ENCODE measurements around the gene BLOC1S4.

DNA sequence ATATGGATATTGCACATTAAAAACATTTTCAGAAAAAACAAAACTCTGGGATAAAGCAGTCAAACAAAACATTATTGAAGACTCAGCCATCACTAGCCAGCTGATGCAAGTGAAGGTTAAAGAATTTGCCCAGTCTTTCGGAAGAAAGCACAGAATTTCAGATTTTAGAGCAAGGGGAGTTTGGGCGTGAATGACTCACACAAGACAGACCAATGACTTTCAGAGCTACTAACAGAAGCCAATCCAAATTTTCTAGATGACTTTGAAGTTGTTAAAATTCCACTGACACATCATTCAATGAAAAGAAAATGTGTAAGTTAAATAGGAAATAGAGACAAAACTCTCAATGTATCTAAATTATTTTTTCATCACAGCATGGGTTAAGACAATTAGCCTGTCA is 10.3 kb upstream of the BLOC1S4 start:
- no peak for TF ChIP-seq POLR2A (IDR thresholded peaks at IDR 0.05; ENCODE audit: low read length)
- no peak for TF ChIP-seq GATA1 (IDR thresholded peaks at IDR 0.05; ENCODE audit: low read depth, low read length)
